Fibroblast of lung (primary cell): ENCODE measurements around the gene TAS1R3.

ENCODE experiments used
- EZH2 ChIP-seq: IDR thresholded peaks from 2 replicates; pipeline ENCODE4 v1.5.1; 2012; ENCODE audit warnings: low read length, control low read depth, mild to moderate bottlenecking; ENCODE audit errors: missing control alignments
- TF ChIP-seq, protein P1 (sequence below), 2 donors: IDR thresholded peaks in 1 of 2; conservative IDR thresholded peaks in 1 of 2; 1 replicate in 1 of 2; 2 replicates in 1 of 2; pipeline ENCODE4 v1.5.1; 2011 to 2012; ENCODE audit warnings: low read length in 2 of 2, control low read depth in 1 of 2, inconsistent platforms in 1 of 2, low read depth in 1 of 2, mild to moderate bottlenecking in 1 of 2

DNA sequence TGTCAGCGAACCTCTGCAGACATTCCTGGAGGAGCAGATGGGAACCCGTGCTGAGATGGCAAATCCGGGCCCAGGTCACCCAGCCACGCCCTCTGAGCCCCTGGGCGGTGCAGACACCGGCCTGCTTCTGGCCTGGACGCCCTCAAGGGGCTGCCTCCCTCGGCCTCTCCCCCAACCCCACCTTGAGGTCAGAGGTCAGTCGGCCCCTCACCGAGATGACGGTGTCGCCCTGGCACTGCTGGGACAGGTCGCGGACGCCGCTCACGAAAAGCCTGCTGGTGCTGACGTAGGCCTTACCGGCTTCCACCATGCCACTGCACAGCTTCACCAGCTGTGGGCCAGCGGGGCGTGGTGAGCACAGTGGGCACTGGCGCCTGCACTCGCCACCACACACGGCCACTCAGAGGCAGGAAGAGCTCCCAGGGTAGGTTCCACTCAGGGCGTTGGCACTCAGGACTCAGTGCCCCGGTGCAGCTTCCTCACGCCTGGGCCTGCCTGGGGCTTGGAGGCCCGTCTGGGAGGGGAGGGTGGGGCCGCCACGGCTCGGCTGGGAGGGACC is 28.1 kb upstream of the TAS1R3 start:
- TF ChIP-seq, protein P1, sequence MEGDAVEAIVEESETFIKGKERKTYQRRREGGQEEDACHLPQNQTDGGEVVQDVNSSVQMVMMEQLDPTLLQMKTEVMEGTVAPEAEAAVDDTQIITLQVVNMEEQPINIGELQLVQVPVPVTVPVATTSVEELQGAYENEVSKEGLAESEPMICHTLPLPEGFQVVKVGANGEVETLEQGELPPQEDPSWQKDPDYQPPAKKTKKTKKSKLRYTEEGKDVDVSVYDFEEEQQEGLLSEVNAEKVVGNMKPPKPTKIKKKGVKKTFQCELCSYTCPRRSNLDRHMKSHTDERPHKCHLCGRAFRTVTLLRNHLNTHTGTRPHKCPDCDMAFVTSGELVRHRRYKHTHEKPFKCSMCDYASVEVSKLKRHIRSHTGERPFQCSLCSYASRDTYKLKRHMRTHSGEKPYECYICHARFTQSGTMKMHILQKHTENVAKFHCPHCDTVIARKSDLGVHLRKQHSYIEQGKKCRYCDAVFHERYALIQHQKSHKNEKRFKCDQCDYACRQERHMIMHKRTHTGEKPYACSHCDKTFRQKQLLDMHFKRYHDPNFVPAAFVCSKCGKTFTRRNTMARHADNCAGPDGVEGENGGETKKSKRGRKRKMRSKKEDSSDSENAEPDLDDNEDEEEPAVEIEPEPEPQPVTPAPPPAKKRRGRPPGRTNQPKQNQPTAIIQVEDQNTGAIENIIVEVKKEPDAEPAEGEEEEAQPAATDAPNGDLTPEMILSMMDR (conservative IDR thresholded peaks at IDR 0.05 in 1 of 2, IDR thresholded peaks at IDR 0.05 in 1 of 2; ENCODE audit: low read depth in 1 of 2, low read length in 2 of 2), result no peak
- no peak for TF ChIP-seq EZH2
